ENCODE measurements around the gene AGXT2.

DNA sequence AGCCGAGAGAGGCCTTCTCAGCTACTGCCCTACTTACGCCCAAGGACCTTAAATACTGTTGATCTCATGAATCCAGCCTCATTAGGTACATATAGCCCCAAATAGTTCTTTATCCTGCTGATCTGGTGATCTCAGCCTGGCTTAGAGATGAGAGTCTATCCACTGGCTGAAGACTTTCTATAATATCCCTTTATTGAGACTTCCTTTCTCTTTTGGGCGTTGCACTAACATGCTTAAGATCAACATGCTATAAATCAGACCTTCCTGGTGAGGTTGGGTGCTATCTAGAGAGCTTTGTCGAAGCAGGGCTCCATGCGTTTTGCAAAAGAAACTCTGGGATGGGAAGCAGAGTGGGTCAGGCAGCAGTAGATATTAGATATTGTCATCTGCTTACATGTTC lies 44.0 kb upstream of the AGXT2 start:
- no peak for TF ChIP-seq POLR2AphosphoS5 (IDR thresholded peaks at IDR 0.05)
- TF ChIP-seq, protein P1, sequence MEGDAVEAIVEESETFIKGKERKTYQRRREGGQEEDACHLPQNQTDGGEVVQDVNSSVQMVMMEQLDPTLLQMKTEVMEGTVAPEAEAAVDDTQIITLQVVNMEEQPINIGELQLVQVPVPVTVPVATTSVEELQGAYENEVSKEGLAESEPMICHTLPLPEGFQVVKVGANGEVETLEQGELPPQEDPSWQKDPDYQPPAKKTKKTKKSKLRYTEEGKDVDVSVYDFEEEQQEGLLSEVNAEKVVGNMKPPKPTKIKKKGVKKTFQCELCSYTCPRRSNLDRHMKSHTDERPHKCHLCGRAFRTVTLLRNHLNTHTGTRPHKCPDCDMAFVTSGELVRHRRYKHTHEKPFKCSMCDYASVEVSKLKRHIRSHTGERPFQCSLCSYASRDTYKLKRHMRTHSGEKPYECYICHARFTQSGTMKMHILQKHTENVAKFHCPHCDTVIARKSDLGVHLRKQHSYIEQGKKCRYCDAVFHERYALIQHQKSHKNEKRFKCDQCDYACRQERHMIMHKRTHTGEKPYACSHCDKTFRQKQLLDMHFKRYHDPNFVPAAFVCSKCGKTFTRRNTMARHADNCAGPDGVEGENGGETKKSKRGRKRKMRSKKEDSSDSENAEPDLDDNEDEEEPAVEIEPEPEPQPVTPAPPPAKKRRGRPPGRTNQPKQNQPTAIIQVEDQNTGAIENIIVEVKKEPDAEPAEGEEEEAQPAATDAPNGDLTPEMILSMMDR (IDR thresholded peaks at IDR 0.05) = no peak
- no peak for TF ChIP-seq EP300 (IDR thresholded peaks at IDR 0.05)

Measured in stomach (tissue), 4 donors.